ENCODE measurements around the gene HDAC9. TPM values are rescaled to one million over a fixed set of nuclear protein-coding genes. Genes with fewer than 3 reads are reported as not detected.

Gene HDAC9
- total and polyA plus RNA-seq, 2 of the 13 experiments (the other 11 are each of a cell fraction or from before 2014, with no cell fraction given) = 0.05 to 0.07 TPM

DNA sequence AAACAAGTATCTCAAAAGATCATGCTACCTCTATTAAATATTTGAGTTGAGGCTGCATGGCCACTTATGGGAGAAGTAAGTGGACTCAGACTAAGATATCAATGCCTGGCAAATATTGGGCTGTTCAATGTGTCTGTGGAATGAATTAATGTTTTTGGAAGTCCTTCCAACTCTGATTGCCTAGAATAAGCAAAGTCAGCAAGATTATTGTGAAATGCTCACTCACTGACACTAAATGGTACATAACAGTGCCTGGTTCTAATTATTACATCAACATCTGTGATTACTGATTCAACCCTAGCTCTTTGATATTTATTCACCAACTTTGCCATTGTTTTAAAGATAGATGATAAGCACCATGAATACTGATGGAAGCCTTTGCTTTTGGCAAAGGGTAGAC, 45.5 kb upstream of the HDAC9 start:
- no peak for FAIRE-seq
- Histone ChIP-seq H2AFZ (ENCODE audit: low read length) (no peak overlapping the region), H3K27me3 (ENCODE audit: control insufficient read depth in 1 of 2, insufficient read depth in 2 of 2, low read length in 2 of 2) (no peaks in the 10 kb centered on the region), H3K36me3 (replicated peaks in 1 of 2; ENCODE audit: control insufficient read depth in 1 of 2, insufficient read depth in 2 of 2, low read length in 2 of 2) (no peaks in the 10 kb centered on the region), H3K4me1 (ENCODE audit: insufficient read depth, low read length) (no peaks in the 10 kb centered on the region), H3K4me2 (ENCODE audit: low read depth, low read length) (no peak overlapping the region), H3K4me3 (replicated peaks in 1 of 3; ENCODE audit: insufficient read depth in 1 of 3, low read depth in 2 of 3, low read length in 3 of 3) (no peak overlapping the region), H4K20me1 (ENCODE audit: insufficient read depth, low read length) (no peaks in the 10 kb centered on the region), H3K9me3 (ENCODE audit: low read length) (no peaks in the 10 kb centered on the region), H3K27ac (ENCODE audit: extremely low read length, insufficient read depth, low read length) (no peak overlapping the region), H3K79me2 (ENCODE audit: insufficient read depth, low read length) (no peaks in the 10 kb centered on the region), H3K9ac (ENCODE audit: insufficient read depth, low read depth, low read length) (no peak overlapping the region)
- intact Hi-C loops (cut with micrococcal nuclease; ENCODE audit: unreplicated experiment) = no loop called here
- BruUV-seq (replicated peaks) = no TSS peak
- in situ Hi-C loops (cut with HindIII; ENCODE audit: extremely low pct_ligation_motif_present, low pct_unique_long_range_greater_than_20kb) = no loop called here
- DNase-seq (ENCODE audit: low spot score) = no peak
- no peak for ATAC-seq
- ChIA-PET CTCF (ENCODE audit: low intra/inter-chr PET ratio, low total read pairs) (no interaction called here), POLR2A (no interaction called here)
- TF ChIP-seq TAF15 (IDR thresholded peaks at IDR 0.05; ENCODE audit: low read depth, low read length, poor library complexity, severe bottlenecking) (no peak), FOXA3 (CRISPR knock-in tag; IDR thresholded peaks at IDR 0.05) (no peak), MAFF (IDR thresholded peaks at IDR 0.05; ENCODE audit: low read depth, low read length) (peak; percentile 81), MAFK (conservative IDR thresholded peaks at IDR 0.05 in 1 of 2, IDR thresholded peaks at IDR 0.05 in 1 of 2; ENCODE audit: low read length in 2 of 2) (peak; percentile 82 to 84)
- TF ChIP-seq, protein P1, sequence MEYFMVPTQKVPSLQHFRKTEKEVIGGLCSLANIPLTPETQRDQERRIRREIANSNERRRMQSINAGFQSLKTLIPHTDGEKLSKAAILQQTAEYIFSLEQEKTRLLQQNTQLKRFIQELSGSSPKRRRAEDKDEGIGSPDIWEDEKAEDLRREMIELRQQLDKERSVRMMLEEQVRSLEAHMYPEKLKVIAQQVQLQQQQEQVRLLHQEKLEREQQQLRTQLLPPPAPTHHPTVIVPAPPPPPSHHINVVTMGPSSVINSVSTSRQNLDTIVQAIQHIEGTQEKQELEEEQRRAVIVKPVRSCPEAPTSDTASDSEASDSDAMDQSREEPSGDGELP (IDR thresholded peaks at IDR 0.05; ENCODE audit: borderline replicate concordance, low read depth) = no peak
- TF ChIP-seq, protein P2, sequence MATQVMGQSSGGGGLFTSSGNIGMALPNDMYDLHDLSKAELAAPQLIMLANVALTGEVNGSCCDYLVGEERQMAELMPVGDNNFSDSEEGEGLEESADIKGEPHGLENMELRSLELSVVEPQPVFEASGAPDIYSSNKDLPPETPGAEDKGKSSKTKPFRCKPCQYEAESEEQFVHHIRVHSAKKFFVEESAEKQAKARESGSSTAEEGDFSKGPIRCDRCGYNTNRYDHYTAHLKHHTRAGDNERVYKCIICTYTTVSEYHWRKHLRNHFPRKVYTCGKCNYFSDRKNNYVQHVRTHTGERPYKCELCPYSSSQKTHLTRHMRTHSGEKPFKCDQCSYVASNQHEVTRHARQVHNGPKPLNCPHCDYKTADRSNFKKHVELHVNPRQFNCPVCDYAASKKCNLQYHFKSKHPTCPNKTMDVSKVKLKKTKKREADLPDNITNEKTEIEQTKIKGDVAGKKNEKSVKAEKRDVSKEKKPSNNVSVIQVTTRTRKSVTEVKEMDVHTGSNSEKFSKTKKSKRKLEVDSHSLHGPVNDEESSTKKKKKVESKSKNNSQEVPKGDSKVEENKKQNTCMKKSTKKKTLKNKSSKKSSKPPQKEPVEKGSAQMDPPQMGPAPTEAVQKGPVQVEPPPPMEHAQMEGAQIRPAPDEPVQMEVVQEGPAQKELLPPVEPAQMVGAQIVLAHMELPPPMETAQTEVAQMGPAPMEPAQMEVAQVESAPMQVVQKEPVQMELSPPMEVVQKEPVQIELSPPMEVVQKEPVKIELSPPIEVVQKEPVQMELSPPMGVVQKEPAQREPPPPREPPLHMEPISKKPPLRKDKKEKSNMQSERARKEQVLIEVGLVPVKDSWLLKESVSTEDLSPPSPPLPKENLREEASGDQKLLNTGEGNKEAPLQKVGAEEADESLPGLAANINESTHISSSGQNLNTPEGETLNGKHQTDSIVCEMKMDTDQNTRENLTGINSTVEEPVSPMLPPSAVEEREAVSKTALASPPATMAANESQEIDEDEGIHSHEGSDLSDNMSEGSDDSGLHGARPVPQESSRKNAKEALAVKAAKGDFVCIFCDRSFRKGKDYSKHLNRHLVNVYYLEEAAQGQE (IDR thresholded peaks at IDR 0.05; ENCODE audit: borderline replicate concordance in 1 of 2, low read depth in 1 of 2, low read length in 2 of 2) = no peak
